Mammary epithelial cell (primary cell): ENCODE measurements around the gene RPS21.

Experiments
- CTCF ChIP-seq, 2 donors: IDR thresholded peaks in 1 of 2; conservative IDR thresholded peaks in 1 of 2; 2 replicates each; pipeline ENCODE4 v1.5.1; 2011 to 2012; ENCODE audit warnings: inconsistent platforms in 2 of 2, low read length in 2 of 2, mild to moderate bottlenecking in 2 of 2, control low read depth in 1 of 2, low read depth in 1 of 2; ENCODE audit not compliant: insufficient read depth in 1 of 2; ENCODE audit errors: extremely low read depth in 1 of 2
- EZH2 ChIP-seq: IDR thresholded peaks from 2 replicates; pipeline ENCODE4 v1.6.1; 2012; ENCODE audit warnings: low read length, inconsistent platforms, borderline replicate concordance

- no peak for TF ChIP-seq CTCF (conservative IDR thresholded peaks at IDR 0.05 in 1 of 2, IDR thresholded peaks at IDR 0.05 in 1 of 2; ENCODE audit: extremely low read depth in 1 of 2, insufficient read depth in 1 of 2, low read depth in 1 of 2, low read length in 2 of 2)
- no peak for TF ChIP-seq EZH2
Measured at GRCh38 chr20:62364911-62365736, 21.8 kb upstream of the RPS21 start.
